H1 (cell line): ENCODE data around the gene SUSD6. TPM values are rescaled to one million over a fixed set of nuclear protein-coding genes. Genes with fewer than 3 reads are reported as not detected.

ENCODE experiments used
- CTCF ChIA-PET: fragments of 300-600 bp; sonication (Branson Sonifier 250); formaldehyde crosslinking; loops from one replicate; lab custom pipeline; 2021; ENCODE audit not compliant: partially characterized antibody; lab: Charles Lee
- POLR2A ChIA-PET: fragments of 300-600 bp; sonication (Branson Sonifier 250); formaldehyde crosslinking; loops from one replicate; lab custom pipeline; 2021; ENCODE audit warnings: inconsistent platforms; ENCODE audit not compliant: partially characterized antibody; lab: Charles Lee
- DNase-seq, 2 experiments: peaks; one replicate each; pipeline versions ENCODE4 v3.0.0 to v3.0.0-alpha.2; 2010 to 2022; ENCODE audit warnings: low spot score in 2 of 2, low read depth in 1 of 2, mixed read lengths in 1 of 2
- FAIRE-seq: peaks from 2 replicates; lab custom pipeline; 2011; peaks lifted over from hg19 to GRCh38; lab: Jason Lieb, UNC
- H2AFZ ChIP-seq: 2 replicates; pipeline ENCODE4 v1.8.1; 2012; ENCODE audit warnings: low read length, inconsistent platforms
- H2AK5ac ChIP-seq: 2 replicates; pipeline ENCODE4 v1.6.1; 2013; ENCODE audit warnings: low read depth, low read length
- H2BK120ac ChIP-seq: replicated peaks from 2 replicates; pipeline ENCODE3; 2013; ENCODE audit warnings: low read depth, low read length, inconsistent platforms
- H2BK12ac ChIP-seq: 2 replicates; pipeline ENCODE4 v1.6.1; 2013; ENCODE audit warnings: low read depth, low read length
- H2BK15ac ChIP-seq: 2 replicates; pipeline ENCODE4 v1.6.1; 2013; ENCODE audit warnings: low read length
- H2BK20ac ChIP-seq: 2 replicates; pipeline ENCODE4 v1.6.1; 2013; ENCODE audit warnings: low read length
- H2BK5ac ChIP-seq: 2 replicates; pipeline ENCODE4 v1.6.1; 2013; ENCODE audit warnings: low read depth, low read length
- H3K14ac ChIP-seq: 2 replicates; pipeline ENCODE4 v1.6.1; 2013; ENCODE audit warnings: inconsistent platforms; ENCODE audit not compliant: insufficient read length
- H3K18ac ChIP-seq: 2 replicates; pipeline ENCODE4 v1.6.1; 2013; ENCODE audit warnings: low read length; ENCODE audit errors: extremely low read depth
- H3K23ac ChIP-seq: 2 replicates; pipeline ENCODE4 v1.6.1; 2013; ENCODE audit warnings: inconsistent platforms; ENCODE audit not compliant: insufficient read length
- H3K23me2 ChIP-seq: 2 replicates; pipeline ENCODE4 v1.6.1; 2013; ENCODE audit warnings: low read depth, low read length
- H3K27ac ChIP-seq: 2 replicates; pipeline ENCODE4 v1.6.1; 2011; ENCODE audit warnings: low read depth, low read length, inconsistent platforms
- H3K27me3 ChIP-seq, 4 experiments: replicated peaks in 1 of 4; 1 replicate in 1 of 4; 2 replicates in 3 of 4; pipeline versions ENCODE4 v1.6.1 to v1.8.1; 2011 to 2013; ENCODE audit warnings: low read length in 3 of 4, mild to moderate bottlenecking in 3 of 4, inconsistent platforms in 2 of 4, mixed read lengths in 2 of 4, moderate library complexity in 1 of 4; ENCODE audit not compliant: control insufficient read depth in 3 of 4, insufficient read depth in 3 of 4; ENCODE audit errors: extremely low read depth in 1 of 4
- H3K36me3 ChIP-seq, 4 experiments: 2 replicates each; pipeline versions ENCODE4 v1.6.1 to v1.8.1; 2011 to 2013; ENCODE audit warnings: mild to moderate bottlenecking in 4 of 4, low read length in 3 of 4, moderate library complexity in 2 of 4, control low read depth in 1 of 4, inconsistent platforms in 1 of 4; ENCODE audit not compliant: insufficient read depth in 4 of 4, control insufficient read depth in 2 of 4
- H3K4ac ChIP-seq: replicated peaks from 2 replicates; pipeline ENCODE3; 2013; ENCODE audit warnings: low read length, low read depth, mixed read lengths, inconsistent platforms; ENCODE audit not compliant: insufficient read length
- H3K4me1 ChIP-seq, 4 experiments: replicated peaks in 1 of 4; 1 replicate in 1 of 4; 2 replicates in 3 of 4; pipeline versions ENCODE4 v1.6.1 to v1.8.1; 2011 to 2013; ENCODE audit warnings: low read length in 3 of 4, inconsistent platforms in 2 of 4, mixed read lengths in 1 of 4; ENCODE audit not compliant: insufficient read depth in 4 of 4, control insufficient read depth in 3 of 4
- H3K4me2 ChIP-seq, 2 experiments: 2 replicates each; pipeline versions ENCODE4 v1.6.1 to v1.8.1; 2011 to 2013; ENCODE audit warnings: low read depth in 2 of 2, low read length in 2 of 2, control low read depth in 1 of 2, inconsistent platforms in 1 of 2, mild to moderate bottlenecking in 1 of 2; ENCODE audit not compliant: insufficient read depth in 1 of 2
- H3K4me3 ChIP-seq, 4 experiments: fragments of 200-600, 300-600 bp in 1 of 4; sonication (generic), shearing (Covaris generic), sonication (Bioruptor Twin) in 1 of 4; 2 replicates each; pipeline versions ENCODE4 v1.5.1 to v1.8.1; 2011 to 2016; ENCODE audit warnings: low read length in 4 of 4, low read depth in 3 of 4, control low read depth in 2 of 4, inconsistent platforms in 2 of 4, mild to moderate bottlenecking in 2 of 4, mixed read lengths in 1 of 4, moderate library complexity in 1 of 4; ENCODE audit not compliant: insufficient read depth in 2 of 4; ENCODE audit errors: extremely low read depth in 1 of 4
- H3K56ac ChIP-seq: replicated peaks from 2 replicates; pipeline ENCODE3; 2013; ENCODE audit warnings: low read depth, mild to moderate bottlenecking, mixed read lengths, low read length, inconsistent platforms; ENCODE audit not compliant: insufficient read length
- H3K79me1 ChIP-seq: 2 replicates; pipeline ENCODE4 v1.6.1; 2013; ENCODE audit warnings: low read depth, low read length, control low read depth
- H3K79me2 ChIP-seq, 2 experiments: 2 replicates each; pipeline versions ENCODE4 v1.6.1 to v1.8.1; 2012 to 2013; ENCODE audit warnings: low read length in 2 of 2, mild to moderate bottlenecking in 2 of 2, inconsistent platforms in 1 of 2; ENCODE audit not compliant: insufficient read depth in 2 of 2, control insufficient read depth in 1 of 2
- H3K9ac ChIP-seq, 4 experiments: replicated peaks in 1 of 4; 1 replicate in 1 of 4; 2 replicates in 3 of 4; pipeline versions ENCODE4 v1.6.1 to v1.8.1; 2011 to 2013; ENCODE audit warnings: low read depth in 3 of 4, low read length in 3 of 4, control low read depth in 2 of 4, mild to moderate bottlenecking in 2 of 4, moderate library complexity in 2 of 4, inconsistent platforms in 1 of 4; ENCODE audit errors: extremely low read depth in 1 of 4
- H3K9me3 ChIP-seq, 2 experiments: 2 replicates each; pipeline versions ENCODE4 v1.6.1 to v1.8.1; 2012 to 2013; ENCODE audit warnings: mild to moderate bottlenecking in 2 of 2, moderate library complexity in 2 of 2, control low read depth in 1 of 2, inconsistent platforms in 1 of 2, low read depth in 1 of 2, low read length in 1 of 2, mixed read lengths in 1 of 2; ENCODE audit not compliant: insufficient read depth in 2 of 2
- H4K20me1 ChIP-seq, 2 experiments: replicated peaks in 1 of 2; 2 replicates each; pipeline versions ENCODE3 to v1.8.1; 2011 to 2013; ENCODE audit warnings: inconsistent platforms in 2 of 2, low read length in 2 of 2, mild to moderate bottlenecking in 1 of 2; ENCODE audit not compliant: insufficient read depth in 2 of 2, control insufficient read depth in 1 of 2
- H4K5ac ChIP-seq: 2 replicates; pipeline ENCODE4 v1.6.1; 2013; ENCODE audit warnings: low read length, low read depth, mixed read lengths, inconsistent platforms; ENCODE audit not compliant: insufficient read length
- H4K8ac ChIP-seq: 2 replicates; pipeline ENCODE4 v1.8.0; 2013; ENCODE audit warnings: mild to moderate bottlenecking, moderate library complexity, low read length, inconsistent platforms; ENCODE audit not compliant: insufficient read depth; ENCODE audit errors: extremely low read depth
- H4K91ac ChIP-seq: replicated peaks from 2 replicates; pipeline ENCODE3; 2013; ENCODE audit warnings: low read length, mixed read lengths, inconsistent platforms; ENCODE audit not compliant: insufficient read length
- BCL11A ChIP-seq, 2 experiments: IDR thresholded peaks; one replicate each; pipeline ENCODE4 v1.6.1; 2011; ENCODE audit warnings: low read depth in 2 of 2, low read length in 2 of 2, mild to moderate bottlenecking in 2 of 2
- CBX5 ChIP-seq: fragments of 300-800, 300-1000 bp; sonication (generic); IDR thresholded peaks from 2 replicates; pipeline ENCODE4 v1.7.1; 2016; ENCODE audit warnings: antibody characterized with exemption, low read length, low read depth
- CEBPB ChIP-seq: IDR thresholded peaks from 2 replicates; pipeline ENCODE4 v1.6.1; 2012; ENCODE audit warnings: low read depth, low read length
- POLR2AphosphoS5 ChIP-seq: IDR thresholded peaks from 2 replicates; pipeline ENCODE4 v1.6.1; 2011; ENCODE audit warnings: low read depth, low read length
- SP1 ChIP-seq: IDR thresholded peaks from 2 replicates; pipeline ENCODE4 v1.6.1; 2011; ENCODE audit warnings: low read depth, low read length
- SP2 ChIP-seq: IDR thresholded peaks from 2 replicates; pipeline ENCODE4 v1.6.1; 2012; ENCODE audit warnings: mild to moderate bottlenecking, low read length, inconsistent platforms
- YY1 ChIP-seq: IDR thresholded peaks from 2 replicates; pipeline ENCODE4 v1.6.1; 2011; ENCODE audit warnings: low read depth, mild to moderate bottlenecking, low read length
- WGBS, 2 experiments: shearing (Covaris generic) in 1 of 2; methylation state at CpG; one replicate each; pipeline versions ENCODE4 v1.1.6 to v1.1.7; 2013 to 2015; ENCODE audit warnings: low lambda C conversion rate in 2 of 2, mixed read lengths in 2 of 2, inconsistent platforms in 1 of 2, low coverage in 1 of 2, missing lambda C conversion rate in 1 of 2; ENCODE audit not compliant: insufficient replicate concordance in 2 of 2, insufficient coverage in 1 of 2, insufficient read length in 1 of 2; ENCODE audit errors: extremely low coverage in 1 of 2, missing lambda C conversion rate in 1 of 2; 5-methylcytosine and 5-hydroxymethylcytosine counted together
- polyA plus RNA-seq, 7 experiments: library from polyadenylated mRNA; depleted of rRNA in 3 of 7; stranded (reverse) in 5 of 7; unstranded in 2 of 7; fragments of >200 nt in 5 of 7; fragments of 200-250 nt in 2 of 7; gene quantifications; 1 replicate in 5 of 7; 2 replicates in 1 of 7; 4 replicates in 1 of 7; pipeline versions ENCODE4 v1.2.1 to v1.2.3, GENCODE V29; 2011 to 2013; ENCODE audit warnings: missing spikeins in 2 of 7, mixed read lengths in 2 of 7
- total RNA-seq: library from RNA; stranded (reverse); fragmentation: NEBNext Ultra II Directional; extraction: Animal tissue kit (Norgen Biotek cat#: 25700); gene quantifications from 2 replicates; pipeline ENCODE4 v1.2.1, GENCODE V29; 2021
- TF ChIP-seq, protein P1 (sequence below): IDR thresholded peaks from 2 replicates; pipeline ENCODE4 v1.6.1; 2011; ENCODE audit warnings: low read length, improper control_type of control experiment

The SUSD6 gene
- total and polyA plus RNA-seq, 2 of the 8 experiments (the other 6 are each of a cell fraction or from before 2014, with no cell fraction given) = 3.0 to 3.8 TPM

DNA sequence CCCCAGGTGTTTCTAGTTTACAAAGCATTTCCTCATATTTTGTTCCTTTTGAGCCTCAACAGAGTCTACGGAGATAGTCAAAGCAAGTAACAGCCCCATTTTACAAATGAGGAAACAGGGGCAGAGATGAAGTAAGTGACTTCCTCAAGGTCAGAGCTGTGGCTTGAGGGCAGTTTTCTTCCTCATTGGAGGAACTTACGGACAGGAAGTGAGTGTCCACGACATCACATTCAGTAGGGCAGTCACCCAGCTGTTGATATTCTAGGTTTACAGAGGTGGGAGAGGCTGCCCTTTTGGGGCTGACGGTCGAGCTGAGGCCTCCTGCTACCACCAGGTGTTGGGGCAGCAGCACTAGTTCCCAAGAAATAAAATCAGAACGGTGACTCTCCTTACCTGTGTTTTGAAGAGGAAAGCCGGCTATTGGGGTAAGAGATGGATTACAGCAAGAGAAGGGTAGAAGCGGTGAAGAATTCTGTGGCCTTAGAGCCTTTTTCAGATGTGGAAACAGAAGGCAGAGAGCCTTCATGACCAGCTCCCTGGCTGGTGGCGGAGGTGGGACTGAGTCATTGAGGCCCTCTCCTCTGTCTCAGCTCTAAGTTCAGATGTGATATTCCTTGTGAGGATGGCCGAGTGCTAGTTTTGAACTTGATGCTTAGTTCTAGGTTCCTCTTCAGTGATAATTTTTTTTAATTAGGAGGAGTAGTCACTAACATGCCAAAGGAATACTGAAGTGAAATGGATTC is 41.7 kb downstream of the SUSD6 start:
- Histone ChIP-seq H3K4me3 (no peak overlapping the region), H4K8ac (no peak overlapping the region), H3K56ac (no peak overlapping the region), H3K18ac (no peak overlapping the region), H2BK120ac (no peak overlapping the region), H3K79me2 (no peaks in the 10 kb centered on the region)
- TF ChIP-seq SP2 = no peak
- no peak for TF ChIP-seq CBX5
- TF ChIP-seq POLR2AphosphoS5 = no peak
- TF ChIP-seq YY1 = no peak
- TF ChIP-seq CEBPB = no peak
- no peak for TF ChIP-seq BCL11A (IDR thresholded peaks at IDR 0.05; ENCODE audit: low read depth in 2 of 2, low read length in 2 of 2)
- TF ChIP-seq SP1 = no peak
- TF ChIP-seq, protein P1, sequence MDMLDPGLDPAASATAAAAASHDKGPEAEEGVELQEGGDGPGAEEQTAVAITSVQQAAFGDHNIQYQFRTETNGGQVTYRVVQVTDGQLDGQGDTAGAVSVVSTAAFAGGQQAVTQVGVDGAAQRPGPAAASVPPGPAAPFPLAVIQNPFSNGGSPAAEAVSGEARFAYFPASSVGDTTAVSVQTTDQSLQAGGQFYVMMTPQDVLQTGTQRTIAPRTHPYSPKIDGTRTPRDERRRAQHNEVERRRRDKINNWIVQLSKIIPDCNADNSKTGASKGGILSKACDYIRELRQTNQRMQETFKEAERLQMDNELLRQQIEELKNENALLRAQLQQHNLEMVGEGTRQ = no peak
- TF ChIP-seq, all 59 proteins: peak for 0
- Histone ChIP-seq H3K4ac (no peak overlapping the region), H2BK15ac (no peak overlapping the region), H3K4me1 (peaks cover 1 to 19% (median 15%) of the 10 kb centered on the region in 4 experiments), H3K36me3 (no peaks in the 10 kb centered on the region), H3K9me3 (no peaks in the 10 kb centered on the region), H3K14ac (no peak overlapping the region), H4K5ac (no peak overlapping the region), H2BK20ac (no peak overlapping the region), H3K9ac (no peak overlapping the region), H3K23me2 (no peaks in the 10 kb centered on the region), H2BK12ac (no peak overlapping the region), H3K27me3 (no peaks in the 10 kb centered on the region), H3K79me1 (0 out of 2 replicates have a peak, but pooled peaks cover 3% of the 10 kb centered on the region), H3K4me2 (no peak overlapping the region), H3K27ac (no peak overlapping the region), H3K23ac (no peak overlapping the region), H2BK5ac (no peak overlapping the region; the same call in 1 of the 2 replicates), H2AK5ac (no peak overlapping the region), H2AFZ (no peak overlapping the region), H4K20me1 (no peaks in the 10 kb centered on the region), H4K91ac (no peak overlapping the region)
- POLR2A ChIA-PET = interaction anchor here (1.2 to 1.5 kb wide), 2 partner anchors 8 to 15 kb away, joined by 3 to 4 read pairs; no protein-coding TSS in a partner anchor
- FAIRE-seq (no peak), DNase-seq (no peak)
- CTCF ChIA-PET = interaction anchor here (0.7 to 1.5 kb wide), 2 partner anchors 15 kb away, joined by 3 read pairs; no protein-coding TSS in a partner anchor
- WGBS, 2 experiments = 87% methylated on average over 10 of the region's 10 CpGs; no CpG with 5 or more reads in 1 of the 2 experiments
